ENCODE measurements around the gene D2HGDH. TPM values are rescaled to one million over a fixed set of nuclear protein-coding genes. Genes with fewer than 3 reads are reported as not detected.

D2HGDH gene
- total and polyA plus RNA-seq, 2 of the 13 experiments (the other 11 are each of a cell fraction or from before 2014, with no cell fraction given): 19.2 to 20.3 TPM

GRCh38 chr2:241774419-241775222 lies 40.2 kb downstream of the D2HGDH start (continued):
- TF ChIP-seq REL (CRISPR knock-in tag; conservative IDR thresholded peaks at IDR 0.05): 0 out of 2 replicates have a peak, but pooled peaks have one; percentile 71
- no peak for TF ChIP-seq CREB3 (CRISPR knock-in tag; IDR thresholded peaks at IDR 0.05)
- peak; percentile 78; the same call in 1 of the 2 replicates for TF ChIP-seq ZNF235 (CRISPR knock-in tag; IDR thresholded peaks at IDR 0.05; ENCODE audit: borderline replicate concordance)
- TF ChIP-seq AHR (CRISPR knock-in tag; IDR thresholded peaks at IDR 0.05): peak; percentile 39; the same call in 1 of the 2 replicates
- no peak; the same call in 1 of the 2 replicates for TF ChIP-seq TOE1 (CRISPR knock-in tag; IDR thresholded peaks at IDR 0.05)
- TF ChIP-seq ZNF317 (CRISPR knock-in tag; IDR thresholded peaks at IDR 0.05): no peak
- TF ChIP-seq TP53 (CRISPR knock-in tag; conservative IDR thresholded peaks at IDR 0.05): no peak; the same call in 1 of the 2 replicates
- no peak for TF ChIP-seq POGK (CRISPR knock-in tag; conservative IDR thresholded peaks at IDR 0.05)
- no peak; the same call in 1 of the 2 replicates for TF ChIP-seq ZBTB1 (CRISPR knock-in tag; IDR thresholded peaks at IDR 0.05; ENCODE audit: borderline replicate concordance)
- no peak for TF ChIP-seq USF2 (IDR thresholded peaks at IDR 0.05; ENCODE audit: low read depth, low read length)
- TF ChIP-seq USF2 (CRISPR knock-in tag; IDR thresholded peaks at IDR 0.05; ENCODE audit: borderline replicate concordance): no peak
- TF ChIP-seq ARID2 (CRISPR knock-in tag; IDR thresholded peaks at IDR 0.05; ENCODE audit: borderline replicate concordance): 0 out of 2 replicates have a peak, but pooled peaks have one; percentile 35
- TF ChIP-seq, protein P1, sequence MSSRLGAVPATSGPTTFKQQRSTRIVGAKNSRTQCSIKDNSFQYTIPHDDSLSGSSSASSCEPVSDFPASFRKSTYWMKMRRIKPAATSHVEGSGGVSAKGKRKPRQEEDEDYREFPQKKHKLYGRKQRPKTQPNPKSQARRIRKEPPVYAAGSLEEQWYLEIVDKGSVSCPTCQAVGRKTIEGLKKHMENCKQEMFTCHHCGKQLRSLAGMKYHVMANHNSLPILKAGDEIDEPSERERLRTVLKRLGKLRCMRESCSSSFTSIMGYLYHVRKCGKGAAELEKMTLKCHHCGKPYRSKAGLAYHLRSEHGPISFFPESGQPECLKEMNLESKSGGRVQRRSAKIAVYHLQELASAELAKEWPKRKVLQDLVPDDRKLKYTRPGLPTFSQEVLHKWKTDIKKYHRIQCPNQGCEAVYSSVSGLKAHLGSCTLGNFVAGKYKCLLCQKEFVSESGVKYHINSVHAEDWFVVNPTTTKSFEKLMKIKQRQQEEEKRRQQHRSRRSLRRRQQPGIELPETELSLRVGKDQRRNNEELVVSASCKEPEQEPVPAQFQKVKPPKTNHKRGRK (CRISPR knock-in tag; IDR thresholded peaks at IDR 0.05): no peak
- TF ChIP-seq MTF2 (CRISPR knock-in tag; IDR thresholded peaks at IDR 0.05; ENCODE audit: borderline replicate concordance): no peak
- TF ChIP-seq MAZ (IDR thresholded peaks at IDR 0.05; ENCODE audit: borderline replicate concordance, low read depth, low read length): no peak
- TF ChIP-seq MAZ (CRISPR knock-in tag; IDR thresholded peaks at IDR 0.05; ENCODE audit: low read depth): no peak; the same call in 1 of the 2 replicates
- TF ChIP-seq, protein P2, sequence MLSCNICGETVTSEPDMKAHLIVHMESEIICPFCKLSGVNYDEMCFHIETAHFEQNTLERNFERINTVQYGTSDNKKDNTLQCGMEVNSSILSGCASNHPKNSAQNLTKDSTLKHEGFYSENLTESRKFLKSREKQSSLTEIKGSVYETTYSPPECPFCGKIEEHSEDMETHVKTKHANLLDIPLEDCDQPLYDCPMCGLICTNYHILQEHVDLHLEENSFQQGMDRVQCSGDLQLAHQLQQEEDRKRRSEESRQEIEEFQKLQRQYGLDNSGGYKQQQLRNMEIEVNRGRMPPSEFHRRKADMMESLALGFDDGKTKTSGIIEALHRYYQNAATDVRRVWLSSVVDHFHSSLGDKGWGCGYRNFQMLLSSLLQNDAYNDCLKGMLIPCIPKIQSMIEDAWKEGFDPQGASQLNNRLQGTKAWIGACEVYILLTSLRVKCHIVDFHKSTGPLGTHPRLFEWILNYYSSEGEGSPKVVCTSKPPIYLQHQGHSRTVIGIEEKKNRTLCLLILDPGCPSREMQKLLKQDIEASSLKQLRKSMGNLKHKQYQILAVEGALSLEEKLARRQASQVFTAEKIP (CRISPR knock-in tag; IDR thresholded peaks at IDR 0.05; ENCODE audit: borderline replicate concordance): no peak
- no peak for TF ChIP-seq BCL6 (CRISPR knock-in tag; IDR thresholded peaks at IDR 0.05)
- TF ChIP-seq HNRNPK (IDR thresholded peaks at IDR 0.05; ENCODE audit: low read depth, low read length, poor library complexity, severe bottlenecking): peak; percentile 41
- TF ChIP-seq ELF4 (CRISPR knock-in tag; IDR thresholded peaks at IDR 0.05; ENCODE audit: borderline replicate concordance): no peak

All from HepG2 (cell line).